Ramos (cell line): ENCODE measurements around the gene TAPT1.
"Not testable (repeated sequence)": the region's sequence is repeated elsewhere in the genome, so short reads cannot be mapped to it uniquely, and the experiment has no call there.

Experiments used
- in situ Hi-C: fragments of 300-500 bp; cut with MboI; formaldehyde crosslinking; loops from one replicate; pipeline ENCODE4 v1.14.3; 2022; ENCODE audit warnings: low sequenced_read_pairs; ENCODE audit not compliant: unreplicated experiment

Gene TAPT1

GRCh38 chr4:16224264-16225166 is 1.8 kb downstream of the TAPT1 start:
- in situ Hi-C loops: loop anchor here (25.0 kb wide), 2 partner anchors 437 to 812 kb away; partner anchors contain the start of gene CD38

GRCh38 chr4:16222957-16223527 is 3.2 kb downstream of the TAPT1 start:
- in situ Hi-C loops: no loop called here

- in situ Hi-C loops: no loop called here
Observed at GRCh38 chr4:16218950-16219349, 7.3 kb downstream of the TAPT1 start.

GRCh38 chr4:16217300-16218051 is 8.8 kb downstream of the TAPT1 start:
- in situ Hi-C loops: no loop called here

GRCh38 chr4:16213121-16213520 is 13.2 kb downstream of the TAPT1 start:
- in situ Hi-C loops: no loop called here

GRCh38 chr4:16212138-16212782 is 14.0 kb downstream of the TAPT1 start:
- in situ Hi-C loops: no loop called here

- in situ Hi-C loops: no loop called here
Observed at GRCh38 chr4:16207409-16207808, 18.9 kb downstream of the TAPT1 start.

- in situ Hi-C loops: no loop called here
Observed at GRCh38 chr4:16206848-16207247, 19.4 kb downstream of the TAPT1 start.

GRCh38 chr4:16206301-16206700 is 20.0 kb downstream of the TAPT1 start:
- in situ Hi-C loops: no loop called here

GRCh38 chr4:16205298-16206164 is 20.7 kb downstream of the TAPT1 start:
- in situ Hi-C loops: no loop called here

- in situ Hi-C loops: no loop called here
Observed at GRCh38 chr4:16204505-16204904, 21.8 kb downstream of the TAPT1 start.

GRCh38 chr4:16203083-16203482 is 23.2 kb downstream of the TAPT1 start:
- in situ Hi-C loops: no loop called here

- in situ Hi-C loops: no loop called here
Observed at GRCh38 chr4:16202598-16202997, 23.7 kb downstream of the TAPT1 start.

- in situ Hi-C loops: no loop called here
Observed at GRCh38 chr4:16199093-16199492, 27.2 kb downstream of the TAPT1 start.

- in situ Hi-C loops: no loop called here
Observed at GRCh38 chr4:16197876-16198665, 28.2 kb downstream of the TAPT1 start.

- in situ Hi-C loops: no loop called here
Observed at GRCh38 chr4:16196482-16197393, 29.5 kb downstream of the TAPT1 start.

GRCh38 chr4:16195209-16195608 is 31.1 kb downstream of the TAPT1 start:
- in situ Hi-C loops: no loop called here

- in situ Hi-C loops: not testable (repeated sequence)
Observed at GRCh38 chr4:16194798-16195197, 31.5 kb downstream of the TAPT1 start.
